ENCODE results near the gene NMT1.
"Not testable (repeated sequence)": the region's sequence is repeated elsewhere in the genome, so short reads cannot be mapped to it uniquely, and the experiment has no call there.

The NMT1 gene

GRCh38 chr17:45123076-45123770, 62.1 kb downstream of the NMT1 start:
- TF ChIP-seq, protein P1, sequence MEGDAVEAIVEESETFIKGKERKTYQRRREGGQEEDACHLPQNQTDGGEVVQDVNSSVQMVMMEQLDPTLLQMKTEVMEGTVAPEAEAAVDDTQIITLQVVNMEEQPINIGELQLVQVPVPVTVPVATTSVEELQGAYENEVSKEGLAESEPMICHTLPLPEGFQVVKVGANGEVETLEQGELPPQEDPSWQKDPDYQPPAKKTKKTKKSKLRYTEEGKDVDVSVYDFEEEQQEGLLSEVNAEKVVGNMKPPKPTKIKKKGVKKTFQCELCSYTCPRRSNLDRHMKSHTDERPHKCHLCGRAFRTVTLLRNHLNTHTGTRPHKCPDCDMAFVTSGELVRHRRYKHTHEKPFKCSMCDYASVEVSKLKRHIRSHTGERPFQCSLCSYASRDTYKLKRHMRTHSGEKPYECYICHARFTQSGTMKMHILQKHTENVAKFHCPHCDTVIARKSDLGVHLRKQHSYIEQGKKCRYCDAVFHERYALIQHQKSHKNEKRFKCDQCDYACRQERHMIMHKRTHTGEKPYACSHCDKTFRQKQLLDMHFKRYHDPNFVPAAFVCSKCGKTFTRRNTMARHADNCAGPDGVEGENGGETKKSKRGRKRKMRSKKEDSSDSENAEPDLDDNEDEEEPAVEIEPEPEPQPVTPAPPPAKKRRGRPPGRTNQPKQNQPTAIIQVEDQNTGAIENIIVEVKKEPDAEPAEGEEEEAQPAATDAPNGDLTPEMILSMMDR (conservative IDR thresholded peaks at IDR 0.05): no peak
- no peak for TF ChIP-seq ZFX (IDR thresholded peaks at IDR 0.05)
- H3K27ac ChIP-seq: no peak overlapping the region

- TF ChIP-seq ZFX (IDR thresholded peaks at IDR 0.05): no peak
- TF ChIP-seq, protein P1 (conservative IDR thresholded peaks at IDR 0.05): no peak
- no peak overlapping the region for H3K27ac ChIP-seq
These were observed 63.0 kb downstream of the NMT1 start for GRCh38 chr17:45123930-45124796.

DNA sequence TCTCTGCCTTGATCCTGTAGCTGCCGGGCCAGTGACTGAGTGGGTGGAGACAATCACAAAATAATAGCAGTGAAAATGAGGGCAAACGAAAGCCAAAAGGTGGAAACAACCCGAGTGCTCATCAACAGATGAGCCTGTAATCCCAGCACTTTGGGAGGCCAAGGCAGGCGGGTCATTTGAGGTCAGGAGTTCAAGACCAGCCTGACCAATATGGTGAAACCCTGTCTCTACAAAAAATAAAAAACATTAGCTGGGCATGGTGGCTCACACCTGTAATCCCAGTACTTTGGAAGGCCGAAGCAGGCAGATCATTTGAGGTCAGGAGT, 63.6 kb downstream of the NMT1 start:
- not testable (repeated sequence) for H3K27ac ChIP-seq

- H3K27ac ChIP-seq: no peak overlapping the region
- TF ChIP-seq, protein P1 (conservative IDR thresholded peaks at IDR 0.05): no peak
- TF ChIP-seq ZFX (IDR thresholded peaks at IDR 0.05): no peak
These were observed 64.4 kb downstream of the NMT1 start for GRCh38 chr17:45125509-45125908.

- TF ChIP-seq, protein P1 (conservative IDR thresholded peaks at IDR 0.05): no peak
- TF ChIP-seq ZFX (IDR thresholded peaks at IDR 0.05): no peak
- no peak overlapping the region for H3K27ac ChIP-seq
These were observed 66.1 kb downstream of the NMT1 start for GRCh38 chr17:45127207-45127547.

- no peak overlapping the region for H3K27ac ChIP-seq
- TF ChIP-seq, protein P1 (conservative IDR thresholded peaks at IDR 0.05): no peak
- no peak for TF ChIP-seq ZFX (IDR thresholded peaks at IDR 0.05)
These were observed 66.6 kb downstream of the NMT1 start for GRCh38 chr17:45127548-45128300.

GRCh38 chr17:45128331-45128730, 67.2 kb downstream of the NMT1 start:
- H3K27ac ChIP-seq: no peak overlapping the region
- TF ChIP-seq, protein P1 (conservative IDR thresholded peaks at IDR 0.05): no peak
- TF ChIP-seq ZFX (IDR thresholded peaks at IDR 0.05): no peak

Measured in C4-2B (cell line).